SU-DHL-6 (cell line): ENCODE results near the gene GLIS2.

ENCODE experiments used
- H2AFZ ChIP-seq: fragments of 200-600 bp; sonication (generic); 2 replicates; pipeline ENCODE4 v1.6.1; 2014; ENCODE audit warnings: low read depth, mild to moderate bottlenecking, moderate library complexity, mixed read lengths, antibody characterized with exemption, low read length; ENCODE audit not compliant: severe bottlenecking
- H3F3A ChIP-seq: fragments of 200-600 bp; shearing (Covaris generic); 2 replicates; pipeline ENCODE4 v1.6.0; 2016; ENCODE audit warnings: antibody characterized with exemption, mild to moderate bottlenecking; ENCODE audit not compliant: insufficient read depth
- H3K27ac ChIP-seq: fragments of 200-600 bp; sonication (generic); 2 replicates; pipeline ENCODE4 v1.5.1; 2016; ENCODE audit warnings: low read depth, mild to moderate bottlenecking, low read length, moderate library complexity, mixed read lengths
- H3K27me3 ChIP-seq: fragments of 200-600 bp; sonication (generic), shearing (Covaris generic); 2 replicates; pipeline ENCODE4 v1.6.0; 2014; ENCODE audit warnings: mild to moderate bottlenecking, low read length
- H3K36me3 ChIP-seq: fragments of 200-600 bp; sonication (generic); 2 replicates; pipeline ENCODE4 v1.6.1; 2014; ENCODE audit warnings: mild to moderate bottlenecking, low read length, mixed read lengths
- H3K4me2 ChIP-seq: fragments of 300-600, 200-600 bp; shearing (Covaris generic), sonication (generic); 2 replicates; pipeline ENCODE4 v1.6.0; 2014; ENCODE audit warnings: low read length, low read depth, mild to moderate bottlenecking; ENCODE audit not compliant: poor library complexity, severe bottlenecking
- H3K4me3 ChIP-seq: fragments of 200-600 bp; sonication (generic); 2 replicates; pipeline ENCODE4 v1.5.1; 2014; ENCODE audit warnings: antibody characterized with exemption, low read length, mild to moderate bottlenecking, mixed read lengths; ENCODE audit not compliant: insufficient read depth, poor library complexity, severe bottlenecking
- H3K79me2 ChIP-seq: fragments of 200-600 bp; sonication (generic); 2 replicates; pipeline ENCODE4 v1.6.1; 2014; ENCODE audit warnings: mild to moderate bottlenecking, low read length, moderate library complexity; ENCODE audit not compliant: insufficient read depth
- H3K9ac ChIP-seq: fragments of 200-600 bp; sonication (generic); 2 replicates; pipeline ENCODE4 v1.7.0; 2014; ENCODE audit warnings: mild to moderate bottlenecking, low read length
- H3K9me2 ChIP-seq: fragments of 200-600 bp; sonication (generic); replicated peaks from 2 replicates; pipeline ENCODE4 v1.6.1; 2014; ENCODE audit warnings: low read length; ENCODE audit not compliant: insufficient read depth
- H3K9me3 ChIP-seq: fragments of 200-600 bp; sonication (generic); 2 replicates; pipeline ENCODE4 v1.6.1; 2014; ENCODE audit warnings: low read length, mixed read lengths; ENCODE audit not compliant: insufficient read depth
- H4K20me1 ChIP-seq: fragments of 200-600 bp; sonication (generic); 2 replicates; pipeline ENCODE4 v1.6.1; 2014; ENCODE audit warnings: low read depth, mild to moderate bottlenecking, antibody characterized with exemption, low read length, moderate library complexity, mixed read lengths
- CTCF ChIP-seq: fragments of 200-600 bp; sonication (generic); IDR thresholded peaks from one replicate; pipeline ENCODE4 v1.5.1; 2017; ENCODE audit warnings: antibody characterized with exemption, mild to moderate bottlenecking, low read length, moderate library complexity; ENCODE audit not compliant: insufficient read depth, poor library complexity, severe bottlenecking
- EZH2phosphoT487 ChIP-seq: fragments of 200-600 bp; sonication (generic), shearing (Covaris generic); conservative IDR thresholded peaks from 2 replicates; pipeline ENCODE4 v1.6.1; 2018; ENCODE audit warnings: mild to moderate bottlenecking, antibody characterized with exemption, low read length, moderate library complexity, mixed read lengths

The GLIS2 gene

DNA sequence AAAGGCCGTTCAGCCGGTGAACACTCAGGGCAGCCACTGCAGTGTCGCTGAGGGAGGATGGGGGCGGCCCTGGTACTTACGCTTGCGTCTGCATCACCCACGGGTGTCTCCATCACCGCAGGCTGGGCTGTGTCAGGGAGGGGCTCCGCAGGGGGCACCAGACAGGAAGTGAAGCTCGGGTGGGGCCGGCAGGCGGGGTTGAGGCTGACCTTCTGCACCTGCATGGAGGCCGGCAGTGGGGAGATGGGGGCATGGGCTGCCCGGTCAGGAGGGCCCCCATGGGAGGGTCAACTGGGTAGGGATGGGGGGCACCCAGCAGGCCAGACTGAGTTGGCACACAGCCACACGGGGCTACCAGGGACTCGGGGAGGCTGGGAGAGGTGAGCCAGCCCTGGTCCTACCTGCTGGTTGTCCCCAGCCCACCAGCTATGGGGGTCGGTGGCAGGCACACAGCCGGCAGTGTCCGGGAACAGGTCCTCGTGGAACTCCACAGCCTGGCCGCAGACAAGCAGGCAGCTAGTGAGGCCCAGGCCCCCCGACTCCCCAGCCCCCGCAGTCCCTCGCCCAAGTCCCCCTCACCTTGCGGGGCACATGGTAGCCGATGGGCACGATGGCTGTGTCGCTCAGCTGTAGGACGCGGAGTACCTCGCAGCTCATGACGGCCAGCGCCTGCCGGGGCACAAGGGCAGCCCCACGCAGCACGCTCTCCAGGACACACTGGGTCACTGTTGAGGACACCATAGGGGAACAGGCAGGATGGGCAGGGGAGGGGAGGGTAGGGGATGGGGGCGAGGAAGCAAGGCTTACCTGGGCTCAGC lies 48.5 kb downstream of the GLIS2 start:
- no peaks in the 10 kb centered on the region for H3K79me2 ChIP-seq
- H3K4me3 ChIP-seq = no peak overlapping the region
- peak overlapping the region; percentile 32 for H3K4me2 ChIP-seq

DNA sequence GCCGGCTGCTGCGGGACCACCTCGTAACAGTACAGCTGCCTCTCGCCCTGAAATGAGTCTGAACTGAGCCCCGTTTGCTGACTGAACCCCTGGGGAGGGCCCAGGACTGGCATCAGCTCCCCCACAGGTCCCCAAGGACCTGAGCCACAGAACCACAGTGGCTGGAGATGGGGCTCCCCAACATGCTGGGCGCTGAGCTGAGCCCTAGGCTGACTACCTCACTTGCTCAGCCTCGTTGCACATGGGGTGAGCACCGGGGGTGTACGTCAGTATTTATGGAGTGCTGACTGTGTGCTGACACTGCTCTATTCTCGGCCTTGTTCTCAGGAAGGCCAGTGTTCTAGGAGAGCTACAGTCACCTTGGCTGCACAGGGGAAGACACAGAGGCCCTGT lies 49.1 kb downstream of the GLIS2 start:
- Histone ChIP-seq H3K4me3 (no peak overlapping the region), H3K27ac (peak overlapping the region; percentile 89), H3K4me2 (peak overlapping the region; percentile 32), H3K9ac (no peak overlapping the region), H3F3A (peaks cover 13% of the 10 kb centered on the region; the same call in 1 of the 2 replicates), H3K79me2 (no peaks in the 10 kb centered on the region), H4K20me1 (no peaks in the 10 kb centered on the region), H3K27me3 (no peaks in the 10 kb centered on the region), H3K9me3 (no peaks in the 10 kb centered on the region), H3K36me3 (no peaks in the 10 kb centered on the region), H3K9me2 (no peaks in the 10 kb centered on the region), H2AFZ (no peak overlapping the region)
- TF ChIP-seq EZH2phosphoT487 (no peak), CTCF (no peak)

More for the DNA sequence above, 48.5 kb downstream of the GLIS2 start:
- H3K9me3 ChIP-seq = no peaks in the 10 kb centered on the region
- peak overlapping the region; percentile 89 for H3K27ac ChIP-seq
- H3K9me2 ChIP-seq = no peaks in the 10 kb centered on the region
- H3F3A ChIP-seq = peaks cover 13% of the 10 kb centered on the region; the same call in 1 of the 2 replicates
- no peak overlapping the region for H2AFZ ChIP-seq
- H3K9ac ChIP-seq = no peak overlapping the region
- no peaks in the 10 kb centered on the region for H3K36me3 ChIP-seq
- H4K20me1 ChIP-seq = no peaks in the 10 kb centered on the region
- H3K27me3 ChIP-seq = no peaks in the 10 kb centered on the region
- TF ChIP-seq CTCF (no peak), EZH2phosphoT487 (no peak)

DNA sequence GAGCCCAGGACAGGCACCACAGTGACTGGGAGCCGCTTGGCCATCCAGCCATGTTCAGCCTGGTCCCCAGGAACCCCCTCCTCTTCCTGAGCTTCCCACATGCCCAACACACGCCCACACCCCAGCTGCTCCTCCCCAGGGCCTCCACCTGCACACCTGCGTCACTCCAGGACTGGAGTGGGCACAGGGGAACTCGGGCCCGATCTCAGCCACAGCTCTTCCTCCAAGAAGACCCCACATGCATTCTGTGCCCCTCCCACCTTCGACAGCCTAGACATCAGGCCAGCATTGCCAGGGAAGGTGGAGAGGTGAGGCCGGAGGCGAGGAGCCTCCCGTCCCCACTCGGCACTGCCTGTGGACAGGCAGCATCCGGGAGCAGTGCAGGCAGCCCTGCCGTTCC lies 49.7 kb downstream of the GLIS2 start:
- no peak overlapping the region for H2AFZ ChIP-seq
- H3K27ac ChIP-seq = peak overlapping the region; percentile 89; the same call in 1 of the 2 replicates
- H3K4me2 ChIP-seq = no peak overlapping the region
- no peaks in the 10 kb centered on the region for H3K36me3 ChIP-seq
- H4K20me1 ChIP-seq = no peaks in the 10 kb centered on the region
- no peaks in the 10 kb centered on the region for H3K9me2 ChIP-seq
- H3K9me3 ChIP-seq = no peaks in the 10 kb centered on the region
- TF ChIP-seq CTCF = no peak
- TF ChIP-seq EZH2phosphoT487 = no peak
- no peak overlapping the region for H3K9ac ChIP-seq
- H3K4me3 ChIP-seq = no peak overlapping the region
- peaks cover 13% of the 10 kb centered on the region; the same call in 1 of the 2 replicates for H3F3A ChIP-seq
- no peaks in the 10 kb centered on the region for H3K79me2 ChIP-seq
- H3K27me3 ChIP-seq = no peaks in the 10 kb centered on the region
